ENCODE results near the gene INSYN2B. TPM values are rescaled to one million over a fixed set of nuclear protein-coding genes. Genes with fewer than 3 reads are reported as not detected.

INSYN2B gene
- total and polyA plus RNA-seq, 2 of the 4 experiments (the other 2 are of a cell fraction): 9.1 to 33.5 TPM

- no TSS peak for BruUV-seq (replicated peaks)
- DNase-seq: peak; percentile 46
- H3K27me3 ChIP-seq (ENCODE audit: control insufficient read depth, insufficient read depth, low read length): no peaks in the 10 kb centered on the region
These were observed 23.5 kb downstream of the INSYN2B start for GRCh38 chr5:169956756-169957155.

More at GRCh38 chr5:169956756-169957155, 23.5 kb downstream of the INSYN2B start:
- Histone ChIP-seq H3K9me3 (ENCODE audit: control insufficient read depth, insufficient read depth, low read length) (no peaks in the 10 kb centered on the region), H3K79me1 (ENCODE audit: low read depth in 1 of 2, low read length in 2 of 2) (peaks cover 18 to 31% of the 10 kb centered on the region in 2 experiments), H2BK120ac (ENCODE audit: low read depth, low read length) (no peak overlapping the region), H3K18ac (ENCODE audit: low read depth, low read length) (no peak overlapping the region), H2AK5ac (ENCODE audit: low read depth, low read length) (no peak overlapping the region), H4K5ac (ENCODE audit: low read depth, low read length) (no peak overlapping the region), H3K4me3 (ENCODE audit: insufficient read depth, low read depth, low read length) (no peak overlapping the region), H3K4me1 (ENCODE audit: control insufficient read depth, insufficient read depth, low read length) (peaks cover 3% of the 10 kb centered on the region), H3K14ac (replicated peaks; ENCODE audit: low read depth, low read length) (no peak overlapping the region), H3K23ac (ENCODE audit: low read depth, low read length) (no peak overlapping the region), H3K9ac (ENCODE audit: low read depth, low read length) (no peak overlapping the region), H4K20me1 (ENCODE audit: insufficient read depth, low read length) (no peaks in the 10 kb centered on the region), H3K27ac (ENCODE audit: insufficient read depth, low read length) (no peak overlapping the region), H2BK20ac (ENCODE audit: low read depth, low read length) (no peak overlapping the region), H2AFZ (replicated peaks; ENCODE audit: low read length, poor library complexity) (no peak overlapping the region), H2BK5ac (ENCODE audit: low read depth, low read length, poor library complexity, severe bottlenecking) (no peak overlapping the region), H3K9me1 (ENCODE audit: insufficient read depth, low read length) (peaks cover 11% of the 10 kb centered on the region; the same call in 1 of the 2 replicates), H3K4ac (ENCODE audit: low read depth, low read length) (no peak overlapping the region), H4K8ac (ENCODE audit: low read depth in 2 of 2, low read length in 2 of 2) (no peak overlapping the region), H3K56ac (ENCODE audit: extremely low read depth, insufficient read depth, low read length) (no peak overlapping the region), H4K91ac (ENCODE audit: insufficient read depth, low read depth, low read length) (no peak overlapping the region), H3K4me2 (ENCODE audit: low read depth, low read length) (no peak overlapping the region), H3K36me3 (ENCODE audit: control insufficient read depth, insufficient read depth, low read length) (no peaks in the 10 kb centered on the region; the same call in 1 of the 2 replicates), H2AK9ac (replicated peaks; ENCODE audit: low read depth, low read length, poor library complexity) (no peak overlapping the region), H2BK15ac (ENCODE audit: low read depth, low read length) (no peak overlapping the region)
- TF ChIP-seq CEBPB (IDR thresholded peaks at IDR 0.05; ENCODE audit: low read depth, low read length) (peak; percentile 11; the same call in 1 of the 2 replicates), CHD1 (IDR thresholded peaks at IDR 0.05; ENCODE audit: low read depth, low read length) (no peak)
- dilution Hi-C loops (cut with HindIII; ENCODE audit: low sequenced_read_pairs, unreplicated experiment): no loop called here
- in situ Hi-C loops (cut with MboI; ENCODE audit: low sequenced_read_pairs): no loop called here
- ChIA-PET POLR2A (ENCODE audit: unreplicated experiment) (no interaction called here), CTCF (interaction anchor here (0.6 kb wide), 1 partner anchor 15 kb away, joined by 4 read pairs; no protein-coding TSS in a partner anchor)
- ATAC-seq (ENCODE audit: low read depth): no peak
- intact Hi-C loops (cut with micrococcal nuclease): no loop called here
